HL-60 (cell line): ENCODE results near the gene B3GAT2.

Experiments
- CTCF ChIP-seq: IDR thresholded peaks from one replicate; pipeline ENCODE4 v1.5.1; 2011; ENCODE audit warnings: low read length, control low read depth, inconsistent platforms; ENCODE audit not compliant: insufficient read depth
- REST ChIP-seq: IDR thresholded peaks from 2 replicates; pipeline ENCODE4 v1.6.1; 2012; ENCODE audit warnings: low read depth; ENCODE audit not compliant: insufficient replicate concordance

- TF ChIP-seq CTCF: no peak
- no peak for TF ChIP-seq REST
Observed at GRCh38 chr6:70821751-70822150, 135.1 kb downstream of the B3GAT2 start.
